Heart right ventricle (tissue), 16 donors: ENCODE results near the gene SEPTIN10. TPM values are rescaled to one million over a fixed set of nuclear protein-coding genes. Genes with fewer than 3 reads are reported as not detected.
"Not testable (repeated sequence)": the region's sequence is repeated elsewhere in the genome, so short reads cannot be mapped to it uniquely, and the experiment has no call there.

Experiments used
- ATAC-seq, 8 donors: fragments of 200-7000 bp; cut with Tn5 transposase; one replicate each; pipeline ENCODE4 v1.9.1; 2020; ENCODE audit warnings: mild to moderate bottlenecking in 8 of 8, moderate library complexity in 8 of 8, moderate number of reproducible peaks in 1 of 8
- DNase-seq, 2 donors: peaks; one replicate each; pipeline ENCODE4 v3.0.0-alpha.2; 2020
- H3K27ac ChIP-seq, 10 donors: fragments of 200-600 bp; sonication (generic) in 2 of 10; one replicate each; pipeline versions ENCODE4 v1.5.0 to v1.8.0; 2020 to 2022; ENCODE audit warnings: mild to moderate bottlenecking in 3 of 10
- H3K27me3 ChIP-seq, 7 donors: fragments of 200-600 bp; one replicate each; pipeline ENCODE4 v1.8.0; 2021 to 2022; ENCODE audit warnings: mild to moderate bottlenecking in 2 of 7
- H3K36me3 ChIP-seq, 9 donors: fragments of 200-600 bp; sonication (generic) in 1 of 9; one replicate each; pipeline versions ENCODE4 v1.5.0 to v1.8.0; 2020 to 2022; ENCODE audit warnings: mild to moderate bottlenecking in 2 of 9
- H3K4me1 ChIP-seq, 9 donors: fragments of 200-600 bp; sonication (generic) in 1 of 9; one replicate each; pipeline versions ENCODE4 v1.5.0 to v1.8.0; 2020 to 2022; ENCODE audit warnings: mild to moderate bottlenecking in 4 of 9
- H3K4me3 ChIP-seq, 10 donors: fragments of 200-600 bp; sonication (generic) in 2 of 10; one replicate each; pipeline versions ENCODE4 v1.5.0 to v1.8.0; 2020 to 2022; ENCODE audit warnings: mild to moderate bottlenecking in 7 of 10, moderate library complexity in 2 of 10
- H3K9me3 ChIP-seq, 11 donors: fragments of 200-600 bp in 10 of 11; sonication (generic) in 2 of 11; one replicate each; pipeline versions ENCODE4 v1.5.0 to v1.8.0; 2013 to 2022; ENCODE audit warnings: mild to moderate bottlenecking in 2 of 11, control low read depth in 1 of 11, moderate library complexity in 1 of 11
- CTCF ChIP-seq, 9 donors: fragments of 200-600 bp; sonication (generic) in 2 of 9; IDR thresholded peaks; one replicate each; pipeline versions ENCODE4 v1.5.0 to v1.8.0; 2021 to 2022; ENCODE audit warnings: antibody characterized with exemption in 9 of 9, mild to moderate bottlenecking in 5 of 9, moderate library complexity in 1 of 9
- WGBS, 2 donors: extraction: QIAGEN DNeasy Blood & Tissue Kit; methylation state at CpG; one replicate each; pipeline ENCODE4 v1.1.7; 2013; ENCODE audit warnings: inconsistent platforms in 1 of 2; 5-methylcytosine and 5-hydroxymethylcytosine counted together
- intact Hi-C, 10 donors: fragments of 100-400 bp; cut with DNase I; formaldehyde crosslinking; loops; one replicate each; pipeline versions ENCODE4 v1.11.1 to v1.14.2; 2022
- polyA plus RNA-seq, 2 donors: library from polyadenylated mRNA; stranded (reverse); fragments of 200-250 nt; gene quantifications; one replicate each; pipeline ENCODE4 v1.2.3, GENCODE V29; 2013
- total RNA-seq, 10 donors: library from RNA; stranded (reverse); fragmentation: NEBNext Ultra II Directional in 3 of 10; extraction: Animal tissue kit (Norgen Biotek cat#: 25700) in 3 of 10; gene quantifications; one replicate each; pipeline versions ENCODE4 v1.2.1 to v1.2.4, GENCODE V29; 2021 to 2023
- donor health status: Arrhythmogenic right ventricular cardiomyopathy.
- donor health status: ischemic (EF 13 %, LVEDD 7.1; RV severe dilation, severe dysfunction).
- donor health status: healthy with polysubstance abuse.
- donor health status: DM: no; HTN: yes; CAD: no.
- donor health status: DM: no; HTN: no; CAD: no.
- donor health status: ischemic (EF 25% LVEDD 6.9; RV normal size, moderate dysfunction).
- donor health status: ischemic (EF 25% LVEDD 5.7; RV mildly dilated, moderate dysfunction).
- donor health status: healthy.
- donor health status: DM: yes; HTN: yes; CAD: no.
- donor health status: Ischemic cardiomyopathy.
- donor health status: ischemic (EF 35%, LVEDD 5.7; RV mildly dilated, moderate dysfunction).
- donor health status: nonischemic (EF 11% LVEDD 7.7; RV severe dilation, severe dysfunction).
- donor health status: DM: yes; HTN: yes; CAD: no.
- donor health status: PGD.
- donor health status: ischemic (EF 29% LVEDD 5.4; RV normal size, mild dysfunction).
- donor health status: nonischemic (EF 23%, LVEDD 6.1; RV moderate dilation, normal function).

SEPTIN10 gene
- total and polyA plus RNA-seq, 12 donors = 20.9 to 61.0 (median 50.1) TPM

GRCh38 chr2:109538546-109538945 is 75.2 kb downstream of the SEPTIN10 start:
- no peak overlapping the region for H3K4me3 ChIP-seq
- TF ChIP-seq CTCF (IDR thresholded peaks at IDR 0.05) = no peak
- WGBS, 2 donors = 80 to 82% methylated on average over 8 of the region's 8 CpGs

GRCh38 chr2:109537565-109538222 is 76.1 kb downstream of the SEPTIN10 start:
- H3K9me3 ChIP-seq = no peaks in the 10 kb centered on the region
- DNase-seq = no peak

More at GRCh38 chr2:109538546-109538945, 75.2 kb downstream of the SEPTIN10 start:
- DNase-seq (no peak), ATAC-seq (no peak)
- intact Hi-C loops = no loop called here
- Histone ChIP-seq H3K27me3 (no peaks in the 10 kb centered on the region), H3K9me3 (no peaks in the 10 kb centered on the region), H3K4me1 (peaks cover 0 to 8% (median 0%) of the 10 kb centered on the region in 9 donors), H3K36me3 (peaks cover 0 to 7% (median 0%) of the 10 kb centered on the region in 9 donors), H3K27ac (no peak overlapping the region)

GRCh38 chr2:109536556-109536955 is 77.2 kb downstream of the SEPTIN10 start:
- H3K36me3 ChIP-seq, H3K4me1 ChIP-seq, intact Hi-C loops, H3K27me3 ChIP-seq, H3K9me3 ChIP-seq, H3K27ac ChIP-seq, ATAC-seq, H3K4me3 ChIP-seq, DNase-seq: not testable (repeated sequence)
- WGBS, 2 donors = 50 to 57% methylated on average over 3 of the region's 3 CpGs

More at GRCh38 chr2:109537565-109538222, 76.1 kb downstream of the SEPTIN10 start:
- Histone ChIP-seq H3K27ac (no peak overlapping the region), H3K27me3 (no peaks in the 10 kb centered on the region), H3K4me3 (no peak overlapping the region), H3K36me3 (peaks cover 0 to 4% (median 0%) of the 10 kb centered on the region in 9 donors), H3K4me1 (peaks cover 0 to 8% (median 0%) of the 10 kb centered on the region in 9 donors)
- WGBS, 2 donors = 85 to 93% methylated on average over 10 of the region's 10 CpGs
- no peak for ATAC-seq
- intact Hi-C loops = no loop called here
- no peak for TF ChIP-seq CTCF (IDR thresholded peaks at IDR 0.05)

GRCh38 chr2:109535217-109535946 is 78.4 kb downstream of the SEPTIN10 start:
- Histone ChIP-seq H3K9me3 (no peaks in the 10 kb centered on the region), H3K27me3 (no peaks in the 10 kb centered on the region), H3K4me3 (no peak overlapping the region), H3K27ac (no peak overlapping the region), H3K4me1 (peaks cover 0 to 18% (median 4%) of the 10 kb centered on the region in 9 donors), H3K36me3 (no peaks in the 10 kb centered on the region)
- no peak for DNase-seq
- no peak for ATAC-seq
- TF ChIP-seq CTCF (IDR thresholded peaks at IDR 0.05) = no peak
- 40 to 52% methylated on average over 6 of the region's 6 CpGs for WGBS, 2 donors
- intact Hi-C loops = no loop called here
